HG03045 (cell line): Measurements from ENCODE around the gene CAST.

Experiments
- ATAC-seq: cut with Tn5 transposase; IDR thresholded peaks from one replicate; pipeline ENCODE4 v1.9.1; 2021; ENCODE audit warnings: mild to moderate bottlenecking, moderate library complexity; ENCODE audit not compliant: unreplicated experiment

Gene CAST

DNA sequence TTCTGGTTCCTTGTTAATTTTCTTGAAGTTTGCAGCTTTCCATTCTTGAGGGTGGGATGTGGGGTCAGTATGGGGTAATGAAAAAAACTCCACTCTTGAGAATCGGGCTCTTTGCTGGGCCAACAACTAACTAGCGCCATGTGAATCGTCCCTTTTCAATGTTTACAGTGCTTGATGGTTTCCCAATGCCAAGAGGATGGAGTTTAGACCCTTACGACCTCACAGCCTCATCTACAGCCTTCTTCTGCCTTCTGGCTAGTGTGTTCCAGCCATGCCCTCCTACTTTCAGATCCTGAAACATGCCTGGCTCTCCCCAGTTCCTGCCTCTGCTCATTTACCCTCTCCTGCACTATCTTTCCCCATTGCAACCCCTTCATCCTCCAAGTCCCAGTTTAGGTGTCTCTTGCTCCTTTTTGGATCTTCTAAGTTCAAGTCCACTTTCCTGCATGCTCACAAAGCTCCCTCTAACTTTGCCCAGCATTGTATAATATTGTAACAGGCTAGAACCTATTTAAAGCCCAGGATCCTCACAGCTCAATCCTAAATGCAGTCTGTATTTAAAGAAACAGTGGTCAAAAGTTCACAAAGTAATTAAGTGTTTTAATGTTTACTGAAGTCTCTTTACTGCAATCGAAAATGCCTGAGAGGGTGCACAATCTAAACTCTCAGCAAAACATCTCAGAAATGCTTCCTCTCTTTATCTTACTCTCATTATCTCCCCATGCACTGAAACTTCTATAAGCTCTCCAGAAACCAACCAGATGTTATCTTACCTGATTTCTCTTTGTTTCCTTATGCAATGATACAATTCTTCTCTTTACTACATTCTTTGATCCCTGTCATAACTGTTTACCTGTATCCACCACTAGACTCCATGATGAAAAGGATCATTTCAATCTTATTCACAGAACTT is 20.6 kb upstream of the CAST start:
- ATAC-seq = no peak

DNA sequence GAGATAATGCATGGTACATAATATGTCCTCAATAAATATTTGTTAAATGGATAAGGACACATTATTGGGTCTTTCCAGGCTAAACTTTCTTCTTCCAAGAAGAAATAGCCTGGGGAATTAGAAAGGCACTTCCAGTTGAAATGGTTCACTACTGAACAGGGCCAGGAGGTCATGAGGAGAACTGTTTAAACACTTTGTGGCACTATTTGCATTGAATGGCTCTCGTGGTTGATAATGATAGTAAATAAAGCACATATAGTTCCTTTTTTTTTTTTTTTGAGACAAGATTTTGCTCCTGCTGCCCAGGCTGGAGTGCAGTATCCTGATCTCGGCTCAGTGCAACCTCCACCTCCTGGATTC is 19.9 kb upstream of the CAST start:
- ATAC-seq = no peak

DNA sequence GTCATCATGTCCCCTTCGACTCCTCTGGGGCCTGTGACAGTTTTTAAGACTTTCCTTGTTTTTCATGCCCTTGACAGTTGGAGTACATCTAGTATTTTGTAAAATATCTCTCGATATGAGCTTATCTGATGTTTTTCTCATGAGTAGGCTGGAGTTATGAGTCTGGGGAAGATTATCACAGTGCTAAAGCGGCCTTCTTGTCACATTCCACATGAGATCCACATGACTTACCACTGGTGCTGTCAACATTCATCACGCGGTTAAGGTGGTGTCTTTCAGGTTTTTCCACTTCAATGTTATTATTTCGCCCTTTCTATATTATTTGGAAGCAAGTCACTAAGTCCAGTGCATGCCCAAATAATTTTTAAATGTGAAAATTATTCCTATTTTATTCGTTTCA is 17.1 kb upstream of the CAST start:
- ATAC-seq = no peak

DNA sequence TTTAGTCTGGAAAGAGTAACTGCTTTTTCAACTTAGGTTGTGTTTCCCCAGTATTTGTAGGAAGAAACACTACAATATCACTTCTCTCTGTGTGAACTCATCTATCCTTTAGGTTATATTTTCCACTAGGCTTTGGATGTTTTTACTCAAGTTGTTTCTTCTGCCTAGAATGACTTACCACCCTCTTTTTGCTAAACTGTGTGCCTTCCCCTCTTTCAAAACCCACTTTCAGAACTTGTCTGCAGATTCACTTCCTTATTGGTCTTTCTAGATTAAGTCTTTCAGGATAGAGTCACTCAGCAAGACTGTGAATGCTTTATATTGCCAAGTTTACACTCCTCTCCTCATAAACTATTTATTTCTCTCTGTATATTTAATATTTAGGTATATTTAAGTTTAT is 14.2 kb upstream of the CAST start:
- ATAC-seq = peak; percentile 64

DNA sequence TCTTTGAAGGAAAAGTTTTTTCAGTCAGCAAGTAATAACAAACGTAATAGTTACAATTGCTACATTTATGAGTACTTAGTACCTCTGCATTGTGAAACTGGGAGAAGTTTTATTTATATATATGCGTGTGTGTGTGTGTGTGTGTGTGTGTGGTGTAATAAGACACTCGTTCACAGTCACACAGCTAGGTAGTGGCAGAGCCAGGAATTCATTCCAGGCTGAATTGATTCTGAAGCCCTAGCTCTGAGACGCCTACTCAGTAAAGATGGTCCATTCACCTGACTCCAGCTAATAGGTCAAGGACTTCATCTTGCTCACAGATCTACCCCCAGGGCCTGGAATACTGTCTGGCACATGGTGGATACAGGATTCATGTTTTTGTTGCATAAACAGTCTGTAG is 13.6 kb upstream of the CAST start:
- ATAC-seq = no peak

DNA sequence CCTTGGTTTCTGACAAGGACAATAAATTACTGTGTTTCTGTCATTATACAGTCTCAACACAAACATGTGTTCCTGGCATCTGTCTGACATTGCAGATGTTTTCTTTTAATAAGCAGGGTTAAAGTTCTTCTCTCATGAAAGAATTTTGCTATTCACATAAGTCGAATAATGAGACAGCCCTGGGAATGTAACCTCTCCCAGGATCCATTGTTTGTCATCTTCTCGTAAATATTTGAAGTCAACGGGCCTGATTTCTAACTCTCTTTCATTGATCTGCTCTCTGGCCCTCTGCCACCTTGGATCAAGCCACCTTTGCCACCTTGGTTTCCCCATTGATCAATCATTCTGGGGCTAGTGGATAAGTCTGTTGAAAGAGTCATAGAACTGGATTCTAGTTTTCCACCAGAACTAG is 12.9 kb upstream of the CAST start:
- ATAC-seq = no peak

DNA sequence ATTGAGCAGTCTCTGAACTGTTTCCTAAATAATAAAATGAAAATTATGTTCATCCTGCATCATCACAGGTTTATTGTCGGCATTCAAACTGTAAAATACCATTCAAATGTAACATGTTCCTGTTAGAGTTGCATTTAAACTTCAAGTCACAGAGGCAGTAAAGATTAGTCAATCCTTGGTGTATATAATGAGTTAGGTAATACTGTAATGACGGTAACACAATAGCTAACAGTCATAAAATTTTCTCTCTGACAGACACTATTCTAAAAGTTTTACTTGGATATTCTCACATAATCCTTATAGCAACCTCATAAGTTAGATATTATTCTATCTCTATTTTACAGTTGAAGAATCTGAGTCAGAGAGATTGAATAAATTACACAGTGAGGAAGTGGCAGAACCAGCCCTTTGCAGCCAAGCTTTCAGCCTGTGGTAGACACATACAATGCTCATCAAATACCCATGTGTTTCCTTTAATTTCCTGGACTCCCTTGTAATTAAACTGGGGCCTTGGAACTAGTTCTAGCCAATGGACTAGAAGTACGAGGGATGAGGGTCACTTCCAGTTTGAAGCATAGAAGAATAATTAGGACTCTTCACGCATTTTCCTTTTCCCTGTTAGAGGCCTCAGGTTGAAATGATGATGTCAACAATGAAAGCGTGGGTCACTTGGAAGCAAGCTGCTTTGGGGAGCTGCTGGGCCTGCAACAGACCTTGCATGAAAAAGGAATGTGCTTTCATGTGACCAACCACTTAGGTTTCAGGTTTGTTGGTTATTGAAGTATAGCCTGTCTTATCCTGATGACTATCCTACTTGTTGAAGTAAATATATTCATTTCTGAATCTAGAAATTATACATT is 12.3 kb upstream of the CAST start:
- no peak for ATAC-seq

DNA sequence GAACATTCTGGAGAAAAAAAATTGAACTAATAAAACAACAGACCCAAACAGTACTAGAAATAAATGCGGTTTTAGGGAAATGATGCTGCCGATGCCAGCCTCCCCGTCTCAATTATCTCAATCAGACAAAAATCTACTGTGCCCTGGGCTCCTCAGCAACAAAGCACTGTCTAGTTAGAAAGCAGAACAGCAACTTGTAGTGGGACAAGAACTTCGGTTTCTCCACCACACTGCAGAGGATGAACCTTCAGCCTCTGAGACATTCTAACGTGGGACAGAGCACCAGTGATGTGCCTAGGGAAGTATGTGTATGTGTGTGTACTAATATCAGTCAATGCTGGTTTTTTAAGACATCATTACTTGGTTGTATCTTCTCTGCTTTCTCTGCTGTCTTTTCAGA is 11.1 kb upstream of the CAST start:
- no peak for ATAC-seq

DNA sequence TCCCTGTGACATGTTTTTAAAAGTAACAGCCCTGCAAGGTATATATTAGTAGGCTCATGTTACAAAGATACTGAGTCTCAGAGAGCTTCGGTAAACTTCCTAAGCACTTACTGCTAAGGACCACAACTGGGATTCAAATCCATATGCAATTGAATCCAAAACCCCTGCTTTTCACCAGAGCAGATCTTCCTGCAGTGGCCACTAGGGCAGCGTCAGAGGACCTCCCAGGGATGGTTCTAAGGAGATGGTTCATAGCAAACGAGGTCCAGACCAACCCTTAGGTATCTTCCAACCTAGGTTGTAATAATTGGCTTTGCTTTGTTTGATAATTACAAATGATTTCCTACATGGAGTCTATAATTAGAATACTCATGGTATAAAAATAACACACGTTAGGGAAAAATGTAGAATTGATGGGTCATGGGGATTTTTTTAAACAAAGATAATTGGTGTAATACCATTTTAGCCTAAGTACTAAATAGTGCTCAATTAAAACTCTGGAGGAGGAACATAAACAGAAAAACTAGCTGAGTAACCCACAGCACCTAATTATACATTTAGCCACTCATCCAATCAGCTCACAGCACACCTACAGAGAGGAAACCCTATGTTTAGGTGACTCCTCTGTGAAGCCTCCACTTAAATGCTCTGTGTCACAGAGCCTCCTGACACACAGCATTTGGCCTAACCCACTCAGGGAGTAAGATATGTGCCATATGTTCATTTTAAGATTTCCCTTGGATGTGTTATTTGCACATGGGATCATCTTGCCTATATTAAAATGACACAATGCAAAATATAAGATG is 10.0 kb upstream of the CAST start:
- no peak for ATAC-seq

DNA sequence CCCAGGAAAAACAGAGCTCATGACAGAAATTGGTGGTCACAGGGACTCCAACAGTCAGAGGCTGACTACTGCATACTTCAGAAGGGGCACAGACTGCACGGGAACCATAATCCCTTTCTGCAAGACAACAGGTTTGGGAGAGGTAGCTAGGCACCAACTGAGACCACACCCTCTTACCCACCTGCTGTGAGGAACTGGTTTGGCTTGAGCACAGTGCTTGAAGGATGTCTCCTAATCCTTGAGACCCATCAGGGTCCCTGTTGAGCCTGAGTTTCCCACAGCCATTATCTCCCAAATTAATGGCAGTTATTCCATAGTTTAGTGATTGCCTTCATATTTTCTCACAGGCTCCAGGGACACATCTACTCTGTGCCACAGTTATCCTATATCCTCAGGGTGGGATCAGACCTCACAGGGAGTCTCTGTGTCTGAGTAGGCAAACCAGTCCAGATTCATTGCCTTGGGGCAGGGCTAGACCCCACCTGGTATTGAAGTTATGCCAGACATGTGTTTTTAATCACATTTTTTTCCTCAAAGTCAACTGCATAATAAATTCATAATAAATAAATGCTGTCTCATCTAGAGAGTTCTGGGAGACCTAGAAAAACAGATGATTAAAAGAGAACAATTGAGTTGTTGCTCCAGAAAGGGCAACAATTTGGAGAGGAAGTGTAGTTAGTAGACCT is 9.3 kb upstream of the CAST start:
- no peak for ATAC-seq

DNA sequence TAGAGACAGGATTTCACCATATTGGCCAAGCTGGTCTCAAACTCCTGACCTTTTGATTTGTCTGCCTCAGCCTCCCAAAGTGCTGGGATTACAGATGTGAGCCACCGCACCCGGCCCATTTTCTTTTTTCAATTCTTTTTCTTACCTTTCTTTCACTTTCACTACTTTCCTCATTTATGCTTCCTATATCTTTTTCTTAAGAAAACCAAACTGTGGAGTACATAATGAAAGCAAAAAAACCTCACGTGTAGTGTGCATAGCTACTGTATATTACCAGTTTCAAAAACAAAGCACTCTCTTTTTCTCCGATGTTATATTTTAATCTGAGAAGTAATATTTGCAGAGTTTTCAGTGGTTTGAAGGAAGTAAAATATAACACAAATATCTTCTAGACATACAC is 8.0 kb upstream of the CAST start:
- ATAC-seq = no peak

DNA sequence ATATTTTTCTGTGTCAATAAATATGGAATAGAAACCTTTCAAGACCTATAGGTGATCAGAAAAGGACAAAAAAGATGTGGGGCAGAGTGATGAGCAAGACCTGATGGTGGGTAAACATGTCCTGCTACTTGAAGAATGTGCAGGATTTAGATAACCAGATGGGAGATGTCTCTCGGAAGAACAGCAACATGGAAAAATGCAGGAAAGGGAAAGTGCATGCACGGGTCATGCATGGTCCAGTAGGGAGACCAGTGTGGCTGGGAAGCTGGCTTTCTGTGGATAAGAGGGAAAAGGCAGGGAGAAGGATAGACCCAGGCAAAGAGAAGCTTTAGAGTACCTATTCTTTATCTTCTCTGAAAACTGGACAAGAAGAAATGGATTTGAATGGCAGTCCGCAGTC is 7.1 kb upstream of the CAST start:
- no peak for ATAC-seq

DNA sequence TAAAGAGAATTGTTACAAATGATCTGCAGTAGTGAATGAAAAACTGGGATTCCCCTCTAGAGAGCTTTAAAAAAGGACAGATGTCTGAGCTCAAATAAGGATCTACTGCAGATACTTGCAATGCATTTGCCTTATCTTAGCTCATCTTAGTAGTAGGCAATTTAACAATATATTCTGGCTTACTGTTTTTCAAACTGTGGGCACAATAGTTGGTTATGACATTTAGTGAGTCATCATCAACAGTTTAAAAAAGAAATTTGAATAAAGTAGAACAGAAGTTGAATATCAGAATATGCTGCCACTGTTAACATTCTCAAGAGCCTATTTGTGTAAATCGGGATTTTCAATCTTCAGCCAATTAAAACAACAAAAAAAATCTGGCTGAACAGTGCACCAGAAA is 6.7 kb upstream of the CAST start:
- no peak for ATAC-seq

DNA sequence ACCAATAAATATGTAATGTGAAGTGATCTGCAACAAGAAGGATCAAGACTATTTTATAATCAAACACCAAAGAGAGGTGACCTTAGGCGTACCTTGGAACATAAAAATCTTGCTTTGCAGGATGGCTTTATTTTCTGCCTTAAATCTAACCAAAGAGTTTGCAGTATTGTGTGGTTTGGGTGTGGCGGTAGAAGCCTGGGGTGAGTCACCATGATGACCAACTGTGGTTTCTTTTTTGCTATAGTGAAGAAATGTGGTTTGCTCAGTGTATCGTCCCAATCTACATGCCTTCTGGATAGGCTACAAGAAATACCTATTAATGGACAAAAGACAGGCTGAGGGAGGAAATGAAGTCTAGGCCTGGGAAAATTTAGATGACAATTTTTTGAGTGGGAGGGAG is 5.1 kb upstream of the CAST start:
- peak; percentile 60 for ATAC-seq

DNA sequence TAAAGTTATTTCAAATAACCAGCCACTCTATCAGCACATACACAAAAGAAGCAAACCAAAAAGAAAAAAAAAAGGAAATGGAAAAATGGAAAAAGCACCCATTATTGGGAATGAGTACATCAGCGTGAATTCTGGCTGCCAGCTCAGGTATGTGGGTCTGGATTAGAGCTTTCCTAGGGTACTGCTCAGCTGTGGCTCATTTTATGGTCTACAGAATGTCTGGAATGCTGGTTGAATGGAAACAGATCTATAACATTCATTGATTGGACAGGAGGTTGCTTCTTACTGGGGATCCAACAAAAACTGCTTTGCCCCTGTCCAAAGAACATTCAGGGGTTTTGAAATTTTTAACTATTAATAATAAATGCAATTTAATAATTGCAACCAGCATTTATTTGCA is 3.9 kb upstream of the CAST start:
- no peak for ATAC-seq

DNA sequence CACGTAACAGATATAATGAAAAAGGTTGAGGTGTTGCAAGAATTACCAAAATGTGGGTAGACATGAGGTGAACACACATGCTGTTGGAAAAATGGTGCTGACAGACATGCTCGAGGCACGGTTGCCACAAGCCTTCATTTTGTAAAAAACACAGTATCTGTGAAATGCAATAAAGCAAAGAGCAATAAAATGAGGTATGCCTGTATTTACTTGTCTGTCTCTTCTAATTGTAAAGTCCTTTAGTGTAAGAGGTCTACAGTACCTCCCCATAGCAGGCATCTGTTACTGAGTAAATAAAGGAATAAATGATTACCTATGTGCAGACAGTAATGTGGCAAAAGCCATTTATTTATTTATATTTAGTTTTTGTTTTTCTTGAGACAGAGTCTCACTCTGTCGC is 3.0 kb upstream of the CAST start:
- no peak for ATAC-seq

DNA sequence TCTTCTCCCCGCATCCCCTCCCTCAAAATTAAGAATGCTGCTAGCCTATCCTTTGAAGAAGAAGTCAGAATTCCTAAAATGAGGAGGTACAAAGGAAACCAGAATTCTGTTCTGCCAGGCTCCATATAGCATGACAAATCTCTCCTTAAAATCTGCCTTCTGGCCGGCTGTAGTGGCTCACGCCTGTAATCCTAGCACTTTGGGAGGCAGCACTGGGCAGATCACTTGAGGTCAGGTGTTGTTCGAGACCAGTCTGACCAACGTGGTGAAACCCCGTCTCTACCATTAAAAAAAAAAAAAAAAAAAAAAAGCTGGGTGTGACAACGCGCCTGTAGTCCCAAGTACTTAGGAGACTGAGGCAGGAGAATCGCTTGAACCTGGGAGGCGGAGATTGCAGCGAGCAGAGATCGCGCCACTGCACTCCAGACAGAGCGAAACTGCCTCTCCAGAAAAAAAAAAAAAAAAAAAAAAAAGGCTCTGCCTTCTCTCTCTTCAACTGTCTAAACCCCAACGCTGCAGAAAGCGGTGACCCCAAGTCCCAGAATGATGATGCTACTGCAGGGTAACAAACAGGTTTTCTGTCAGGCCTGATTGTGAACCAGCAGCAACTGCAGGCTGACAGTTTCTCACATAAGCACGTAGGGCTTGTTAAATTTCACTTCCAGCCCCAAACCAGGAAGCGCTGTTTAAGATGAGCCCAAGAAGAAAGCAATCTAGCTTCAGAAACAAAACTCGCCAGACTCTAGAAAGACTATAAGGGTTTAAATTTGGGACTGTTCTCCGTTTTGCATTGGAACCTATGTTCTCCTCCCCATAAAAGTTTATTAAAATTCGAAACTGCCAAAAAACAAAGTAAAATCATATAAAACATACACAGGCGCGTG is 963 bp upstream of the CAST start:
- peak; percentile 23 for ATAC-seq

DNA sequence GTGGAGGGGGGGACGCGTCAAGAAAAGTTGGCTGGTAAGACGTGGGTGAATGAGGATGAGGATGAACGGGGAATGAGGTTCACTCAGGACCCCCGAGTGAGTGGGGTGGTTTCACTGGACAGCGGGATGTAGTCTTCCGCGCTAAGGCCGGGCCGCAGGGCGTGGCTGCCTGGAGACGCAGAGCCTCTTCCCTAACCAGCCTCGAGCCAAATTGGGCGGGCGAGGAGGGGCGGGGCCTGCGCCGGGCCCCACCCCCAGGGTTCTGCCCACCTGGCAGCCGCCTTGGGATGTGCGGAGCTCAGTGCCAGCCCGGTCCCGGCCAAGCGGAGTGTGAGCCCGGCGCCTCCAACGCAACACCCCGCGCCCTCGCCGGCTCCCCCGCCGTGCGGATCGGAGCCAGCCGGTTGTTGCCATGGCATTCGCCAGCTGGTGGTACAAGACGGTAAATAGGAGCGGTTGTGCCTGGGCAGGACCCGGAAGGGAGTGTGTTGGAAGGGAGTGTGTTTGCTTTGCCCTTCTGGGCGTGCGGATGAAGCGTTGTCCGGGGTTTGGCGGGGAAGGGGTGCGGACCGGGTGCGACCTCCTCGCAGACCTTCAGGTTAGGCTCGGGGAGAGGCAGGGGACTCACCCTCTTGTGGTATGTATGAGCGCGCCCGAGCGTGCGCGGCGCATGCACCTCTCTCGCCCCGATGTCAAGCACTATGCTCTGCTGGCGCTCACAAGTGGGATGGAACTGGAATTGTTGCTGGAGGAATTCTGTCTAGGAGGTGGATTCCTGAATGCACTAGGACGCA is 746 bp downstream of the CAST start:
- peak; percentile 80 for ATAC-seq

DNA sequence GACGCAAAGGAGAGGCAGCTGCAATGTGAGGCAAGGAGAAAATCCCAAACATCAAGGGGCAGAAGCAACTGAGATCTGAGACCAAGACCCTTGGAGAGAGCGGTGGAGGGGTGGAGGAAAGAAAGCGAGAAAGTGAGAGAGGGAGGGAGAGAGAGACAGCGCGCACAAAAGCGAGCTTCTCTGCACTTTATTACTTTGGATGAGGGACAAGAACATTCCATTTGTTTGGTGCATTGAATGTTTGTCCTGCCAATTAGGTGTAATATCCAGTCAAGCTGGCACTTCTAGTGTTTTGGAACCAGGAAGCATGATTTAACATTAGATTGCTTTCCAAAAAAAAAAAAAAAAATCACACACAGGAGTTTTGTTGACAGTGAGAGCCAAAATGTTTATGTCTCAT is 1.4 kb downstream of the CAST start:
- ATAC-seq = no peak
